Ovary (tissue), 3 donors: ENCODE data around the gene SOX12.

Experiments
- CTCF ChIP-seq, 3 donors: fragments of 450-650 bp in 2 of 3; fragments of 200-600 bp in 1 of 3; IDR thresholded peaks; one replicate each; pipeline versions ENCODE4 v1.5.1 to v1.8.0; 2016 to 2022; ENCODE audit warnings: antibody characterized with exemption in 3 of 3, mild to moderate bottlenecking in 1 of 3
- POLR2A ChIP-seq: fragments of 450-650 bp; IDR thresholded peaks from one replicate; pipeline ENCODE4 v1.6.1; 2017; ENCODE audit warnings: antibody characterized with exemption, mild to moderate bottlenecking, moderate library complexity
- donor health status: DM: no; HTN: no; CAD: no.

GRCh38 chr20:361561-361960 lies 36.2 kb downstream of the SOX12 start:
- TF ChIP-seq CTCF (IDR thresholded peaks at IDR 0.05) (no peak), POLR2A (no peak)
